BLaER1 treated with 17β-estradiol and CSF1 and Interleukin-3, amounts not matched to agents 10 nM and 100 nM (cell line): ENCODE results near the gene AOX1.

ENCODE experiments used
- H3K27ac ChIP-seq, 11 experiments: shearing (Covaris generic); formaldehyde crosslinking; 2 replicates each; pipeline ENCODE4 v1.8.1; 2022
- H3K27me3 ChIP-seq, 11 experiments: shearing (Covaris generic); formaldehyde crosslinking; 2 replicates each; pipeline ENCODE4 v1.8.1; 2022
- H3K36me3 ChIP-seq, 11 experiments: shearing (Covaris generic); formaldehyde crosslinking; 2 replicates each; pipeline ENCODE4 v1.8.1; 2022
- H3K4me1 ChIP-seq, 10 experiments: shearing (Covaris generic); formaldehyde crosslinking; 2 replicates each; pipeline ENCODE4 v1.8.1; 2022
- H3K4me2 ChIP-seq, 11 experiments: shearing (Covaris generic); formaldehyde crosslinking; 2 replicates each; pipeline ENCODE4 v1.8.1; 2022
- H3K4me3 ChIP-seq, 10 experiments: shearing (Covaris generic); formaldehyde crosslinking; 2 replicates each; pipeline ENCODE4 v1.8.1; 2022
- H3K9ac ChIP-seq, 11 experiments: shearing (Covaris generic); formaldehyde crosslinking; 2 replicates each; pipeline ENCODE4 v1.8.1; 2022
- H3K9me3 ChIP-seq, 11 experiments: shearing (Covaris generic); formaldehyde crosslinking; replicated peaks in 1 of 11; 2 replicates each; pipeline ENCODE4 v1.8.1; 2022
- H4K20me1 ChIP-seq, 11 experiments: shearing (Covaris generic); formaldehyde crosslinking; 2 replicates each; pipeline ENCODE4 v1.8.1; 2022
- Cebpa-rat ChIP-seq, 11 experiments: shearing (Covaris generic); IDR thresholded peaks; 2 replicates each; pipeline ENCODE4 v1.8.1; 2022

AOX1 gene

DNA sequence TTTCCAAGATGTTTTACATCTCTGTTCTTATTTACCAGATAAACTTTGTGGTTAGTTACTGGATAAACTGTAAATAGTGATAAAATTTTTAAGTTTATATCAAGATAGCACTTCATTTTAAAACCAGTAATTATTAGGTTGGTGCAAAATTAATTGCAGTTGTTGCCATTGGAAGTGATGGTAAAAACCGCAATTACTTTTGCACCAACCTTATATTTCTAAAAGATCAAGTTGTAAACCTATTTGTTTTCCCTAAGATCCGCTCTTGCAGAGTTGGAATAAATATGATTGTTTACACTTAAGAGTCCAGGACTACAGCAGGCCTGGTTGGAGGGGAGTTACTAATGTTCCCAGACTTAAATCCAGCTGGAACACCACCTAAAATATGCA lies 479 bp upstream of the AOX1 start:
- no peak for TF ChIP-seq Cebpa-rat (IDR thresholded peaks at IDR 0.05)
- Histone ChIP-seq H3K9me3 (peaks cover 0 to 8% (median 0%) of the 10 kb centered on the region in 11 experiments; a peak in 3 of 22 replicates), H3K27me3 (peaks cover 32 to 59% (median 40%) of the 10 kb centered on the region in 11 experiments), H3K36me3 (peaks cover 0 to 24% (median 8%) of the 10 kb centered on the region in 11 experiments; a peak in 7 of 22 replicates), H3K4me2 (peak overlapping the region; percentile 76 to 96 (median 83)), H3K27ac (no peak overlapping the region), H3K4me3 (peak overlapping the region; percentile 40 to 65 (median 54); a peak in 19 of 20 replicates), H3K9ac (no peak overlapping the region), H4K20me1 (peaks cover 0 to 6% (median 0%) of the 10 kb centered on the region in 11 experiments; a peak in 2 of 22 replicates), H3K4me1 (peaks cover 7 to 24% (median 18%) of the 10 kb centered on the region in 10 experiments; a peak in 18 of 20 replicates)

DNA sequence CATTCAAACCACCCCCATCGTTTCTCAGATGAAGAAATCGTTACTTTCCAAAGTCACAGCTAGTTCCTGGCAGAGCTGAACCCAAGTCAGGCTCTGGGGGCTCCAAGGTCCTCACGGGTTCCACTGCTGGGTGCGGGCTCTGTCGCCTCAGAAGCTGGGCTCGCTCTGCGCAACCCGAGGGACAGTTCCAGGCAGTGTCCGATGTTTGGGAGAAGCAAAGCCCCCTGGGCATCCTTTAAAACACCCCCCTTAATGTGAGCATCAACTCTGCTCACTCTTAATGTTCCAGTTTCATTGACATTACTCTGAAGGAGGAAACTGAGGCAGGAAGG lies 796 bp downstream of the AOX1 start:
- peaks cover 32 to 59% (median 40%) of the 10 kb centered on the region in 11 experiments for H3K27me3 ChIP-seq
- H3K27ac ChIP-seq: no peak overlapping the region
- H3K4me1 ChIP-seq: peaks cover 7 to 24% (median 18%) of the 10 kb centered on the region in 10 experiments; a peak in 18 of 20 replicates
- H3K4me3 ChIP-seq: no peak overlapping the region
- H3K9ac ChIP-seq: no peak overlapping the region
- no peak overlapping the region for H3K4me2 ChIP-seq
- no peak for TF ChIP-seq Cebpa-rat (IDR thresholded peaks at IDR 0.05)
- H4K20me1 ChIP-seq: peaks cover 0 to 6% (median 0%) of the 10 kb centered on the region in 11 experiments; a peak in 2 of 22 replicates
- peaks cover 0 to 8% (median 0%) of the 10 kb centered on the region in 11 experiments; a peak in 3 of 22 replicates for H3K9me3 ChIP-seq
- H3K36me3 ChIP-seq: peaks cover 0 to 12% (median 0%) of the 10 kb centered on the region in 11 experiments; a peak in 4 of 22 replicates

DNA sequence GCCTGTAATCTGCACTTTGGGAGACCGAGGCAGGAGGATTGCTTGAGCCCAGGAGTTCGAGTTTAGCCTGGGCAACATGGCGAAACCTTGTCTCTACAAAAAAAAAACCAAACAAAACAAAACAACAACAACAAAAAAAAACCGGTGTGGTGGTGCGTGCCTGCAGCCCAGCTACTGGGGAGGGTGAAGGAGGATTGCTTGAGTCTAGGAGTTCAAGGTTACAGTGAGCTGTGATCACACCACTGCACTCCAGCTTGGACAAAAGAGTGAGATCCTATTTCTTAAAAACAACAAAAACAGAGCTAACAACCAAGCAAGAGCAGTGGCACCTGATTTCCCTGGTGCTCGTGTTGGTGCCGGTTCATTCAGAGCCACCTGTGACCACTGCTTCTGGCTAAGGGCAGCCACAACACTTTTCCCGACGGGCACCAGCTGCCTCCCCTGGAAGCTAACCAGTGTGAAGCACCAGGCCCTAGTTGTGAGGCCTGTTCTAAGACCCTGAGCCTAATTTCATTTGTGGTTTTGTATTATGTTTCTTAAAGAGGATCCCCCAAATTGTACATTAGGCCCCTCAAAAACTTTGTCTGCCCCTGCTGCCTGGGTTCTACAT lies 1.3 kb downstream of the AOX1 start:
- H3K9ac ChIP-seq: no peak overlapping the region
- H3K4me1 ChIP-seq: peaks cover 7 to 24% (median 18%) of the 10 kb centered on the region in 10 experiments; a peak in 18 of 20 replicates
- H3K4me2 ChIP-seq: no peak overlapping the region
- TF ChIP-seq Cebpa-rat (IDR thresholded peaks at IDR 0.05): no peak
- no peak overlapping the region for H3K27ac ChIP-seq
- H3K27me3 ChIP-seq: peaks cover 32 to 59% (median 40%) of the 10 kb centered on the region in 11 experiments
- H4K20me1 ChIP-seq: peaks cover 0 to 6% (median 0%) of the 10 kb centered on the region in 11 experiments; a peak in 2 of 22 replicates
- no peak overlapping the region for H3K4me3 ChIP-seq
- peaks cover 0 to 8% (median 0%) of the 10 kb centered on the region in 11 experiments; a peak in 3 of 22 replicates for H3K36me3 ChIP-seq
- peaks cover 0 to 8% (median 0%) of the 10 kb centered on the region in 11 experiments; a peak in 3 of 22 replicates for H3K9me3 ChIP-seq

DNA sequence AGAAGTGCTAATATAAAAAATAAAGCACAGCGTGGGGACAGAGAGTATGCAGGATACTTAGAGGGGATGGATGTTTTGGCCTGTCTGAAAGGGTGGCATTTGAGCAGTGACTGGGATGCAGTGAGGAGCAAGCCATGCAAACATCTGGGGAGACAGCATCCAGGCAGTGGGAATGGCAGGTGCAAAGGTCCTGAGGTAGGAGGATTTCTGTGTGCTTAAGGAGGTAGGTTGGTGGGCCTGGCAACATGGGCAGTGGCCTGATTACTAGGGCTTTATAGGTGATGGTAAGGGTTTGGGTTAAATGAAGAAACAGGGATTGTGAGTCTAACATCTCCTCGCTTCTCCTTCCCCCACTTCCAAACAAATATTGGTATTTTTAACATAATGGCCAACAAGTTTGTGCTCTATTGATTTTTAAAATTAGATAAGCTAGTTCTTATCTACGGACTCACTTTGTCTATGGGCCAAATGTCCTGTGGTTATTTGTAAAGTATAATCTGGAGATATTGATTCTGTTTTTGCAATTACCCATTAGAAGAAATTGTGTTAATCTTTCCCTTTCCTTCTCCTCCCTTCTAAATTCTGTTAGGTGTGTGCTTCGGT lies 2.4 kb downstream of the AOX1 start:
- no peak overlapping the region for H3K9ac ChIP-seq
- H3K36me3 ChIP-seq: peaks cover 0 to 8% (median 0%) of the 10 kb centered on the region in 11 experiments; a peak in 3 of 22 replicates
- H3K4me1 ChIP-seq: peaks cover 7 to 24% (median 18%) of the 10 kb centered on the region in 10 experiments; a peak in 18 of 20 replicates
- H4K20me1 ChIP-seq: peaks cover 0 to 6% (median 0%) of the 10 kb centered on the region in 11 experiments; a peak in 2 of 22 replicates
- H3K4me2 ChIP-seq: no peak overlapping the region
- no peak for TF ChIP-seq Cebpa-rat (IDR thresholded peaks at IDR 0.05)
- H3K4me3 ChIP-seq: no peak overlapping the region
- no peak overlapping the region for H3K27ac ChIP-seq
- H3K27me3 ChIP-seq: peaks cover 32 to 51% (median 40%) of the 10 kb centered on the region in 11 experiments
- H3K9me3 ChIP-seq: peaks cover 0 to 8% (median 0%) of the 10 kb centered on the region in 11 experiments; a peak in 3 of 22 replicates

DNA sequence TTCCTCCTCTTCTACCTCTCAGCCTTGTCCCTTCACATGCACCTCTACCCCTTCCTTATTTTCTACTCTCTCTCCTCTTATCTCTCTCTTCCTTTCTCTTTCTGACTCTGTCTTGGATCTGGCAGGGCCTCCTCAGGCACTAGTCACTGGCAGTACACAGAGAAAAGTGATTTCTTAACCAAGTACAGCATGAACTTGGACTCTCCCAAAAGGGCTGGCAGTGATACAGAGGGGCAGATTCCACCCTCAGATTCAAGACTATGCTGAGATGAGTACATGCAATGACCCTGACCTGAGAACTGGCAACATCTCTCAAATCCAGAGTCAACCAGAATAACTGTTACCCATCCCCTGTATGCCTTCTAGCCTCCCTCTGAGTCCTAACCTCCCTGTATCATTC lies 4.3 kb downstream of the AOX1 start:
- Histone ChIP-seq H3K4me2 (no peak overlapping the region), H3K27me3 (peaks cover 20 to 33% (median 25%) of the 10 kb centered on the region in 11 experiments)

DNA sequence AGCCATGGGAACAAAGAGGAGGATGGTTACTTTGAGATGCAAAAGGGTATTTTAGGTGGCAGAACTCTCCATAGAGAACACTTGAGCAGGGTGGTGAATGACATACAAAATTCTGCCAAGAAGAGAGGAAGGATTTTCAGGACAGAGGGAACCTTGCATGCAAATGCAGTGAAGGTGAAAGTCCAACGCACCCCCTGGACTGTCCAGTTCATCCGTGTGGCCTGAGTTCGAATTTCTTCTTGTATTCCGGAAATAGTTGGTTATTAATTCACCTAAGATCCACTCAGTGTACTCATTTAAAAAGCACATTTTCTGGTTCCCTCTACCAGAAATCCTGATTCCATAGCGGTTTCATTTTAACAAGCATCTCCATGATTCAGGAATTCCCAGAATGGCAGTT lies 5.5 kb downstream of the AOX1 start:
- Histone ChIP-seq H3K4me2 (no peak overlapping the region), H3K9me3 (0 out of 22 replicates have a peak, but pooled peaks cover 0 to 2% (median 0%) of the 10 kb centered on the region in 11 experiments), H3K4me3 (no peak overlapping the region), H3K4me1 (peaks cover 0 to 4% (median 0%) of the 10 kb centered on the region in 10 experiments; a peak in 1 of 20 replicates), H3K27me3 (peaks cover 8 to 21% (median 12%) of the 10 kb centered on the region in 11 experiments), H3K9ac (no peak overlapping the region), H3K27ac (no peak overlapping the region), H4K20me1 (0 out of 22 replicates have a peak, but pooled peaks cover 0 to under 1% (median 0%) of the 10 kb centered on the region in 11 experiments), H3K36me3 (no peaks in the 10 kb centered on the region)
- TF ChIP-seq Cebpa-rat (IDR thresholded peaks at IDR 0.05): no peak

More for the DNA sequence above, 4.3 kb downstream of the AOX1 start:
- Histone ChIP-seq H3K4me3 (no peak overlapping the region), H3K4me1 (peaks cover 7 to 12% (median 10%) of the 10 kb centered on the region in 10 experiments; a peak in 18 of 20 replicates), H3K9me3 (peaks cover 0 to 8% (median 0%) of the 10 kb centered on the region in 11 experiments; a peak in 3 of 22 replicates), H3K9ac (no peak overlapping the region), H4K20me1 (peaks cover 0 to 6% (median 0%) of the 10 kb centered on the region in 11 experiments; a peak in 2 of 22 replicates), H3K36me3 (no peaks in the 10 kb centered on the region), H3K27ac (no peak overlapping the region)
- TF ChIP-seq Cebpa-rat (IDR thresholded peaks at IDR 0.05): no peak

GRCh38 chr2:200592406-200593075 lies 6.7 kb downstream of the AOX1 start:
- Histone ChIP-seq H3K27ac (no peak overlapping the region), H3K27me3 (peaks cover 0 to 8% (median under 1%) of the 10 kb centered on the region in 11 experiments; a peak in 9 of 22 replicates), H3K4me2 (no peak overlapping the region), H3K4me3 (no peak overlapping the region), H3K9ac (no peak overlapping the region), H3K36me3 (no peaks in the 10 kb centered on the region), H3K9me3 (no peaks in the 10 kb centered on the region), H3K4me1 (peaks cover 0 to 4% (median 0%) of the 10 kb centered on the region in 10 experiments; a peak in 1 of 20 replicates), H4K20me1 (no peaks in the 10 kb centered on the region)
- TF ChIP-seq Cebpa-rat (IDR thresholded peaks at IDR 0.05): no peak

DNA sequence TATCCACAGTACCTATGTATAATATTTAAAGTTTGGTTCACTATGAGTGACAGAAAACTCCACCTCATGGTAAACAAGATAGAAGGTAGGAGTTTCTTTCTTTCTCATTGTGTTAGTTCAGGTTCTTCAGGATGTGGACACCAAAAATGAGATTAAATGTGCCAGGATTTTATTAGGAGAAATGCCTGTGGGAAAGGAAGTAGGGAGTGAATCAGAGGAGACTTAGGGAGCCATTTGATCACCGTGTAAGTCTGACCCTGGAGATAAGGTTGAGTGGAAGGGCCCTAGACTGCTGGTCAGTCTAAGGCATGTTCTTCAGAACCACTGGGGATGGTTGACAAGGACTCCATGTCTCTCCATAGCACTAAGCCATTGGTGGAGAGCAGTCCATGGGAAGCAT lies 8.1 kb downstream of the AOX1 start:
- no peak overlapping the region for H3K9ac ChIP-seq
- no peaks in the 10 kb centered on the region for H3K36me3 ChIP-seq
- TF ChIP-seq Cebpa-rat (IDR thresholded peaks at IDR 0.05): no peak
- H3K4me2 ChIP-seq: no peak overlapping the region
- no peaks in the 10 kb centered on the region for H3K9me3 ChIP-seq
- peaks cover 0 to 4% (median 0%) of the 10 kb centered on the region in 10 experiments; a peak in 1 of 20 replicates for H3K4me1 ChIP-seq
- no peaks in the 10 kb centered on the region for H3K27me3 ChIP-seq
- no peak overlapping the region for H3K27ac ChIP-seq
- H4K20me1 ChIP-seq: no peaks in the 10 kb centered on the region
- H3K4me3 ChIP-seq: no peak overlapping the region
